Measurements from ENCODE around the gene SLC5A10. TPM values are rescaled to one million over a fixed set of nuclear protein-coding genes. Genes with fewer than 3 reads are reported as not detected.

The SLC5A10 gene
- polyA plus RNA-seq, 1 donor (not counting 4 experiments of a cell fraction or from before 2014, with no cell fraction given), result not detected

GRCh38 chr17:18958611-18959010 lies 6.6 kb downstream of the SLC5A10 start:
- Histone ChIP-seq H3K4me3 (ENCODE audit: control insufficient read depth in 2 of 3, extremely low read depth in 1 of 3, insufficient read depth in 2 of 3, low read depth in 1 of 3, low read length in 3 of 3) (no peak overlapping the region), H3K79me2 (ENCODE audit: control insufficient read depth, insufficient read depth, low read length) (no peaks in the 10 kb centered on the region), H4K20me1 (ENCODE audit: control insufficient read depth, extremely low read depth, insufficient read depth, low read length) (no peaks in the 10 kb centered on the region), H3K9me1 (ENCODE audit: control insufficient read depth, extremely low read depth, insufficient read depth, low read length) (no peaks in the 10 kb centered on the region), H3K36me3 (ENCODE audit: control insufficient read depth in 2 of 2, extremely low read depth in 1 of 2, insufficient read depth in 2 of 2, low read length in 2 of 2) (no peaks in the 10 kb centered on the region), H3K4me1 (ENCODE audit: control insufficient read depth, extremely low read depth, insufficient read depth, low read length) (peaks cover 9% of the 10 kb centered on the region), H2AFZ (ENCODE audit: control insufficient read depth, low read length) (no peak overlapping the region), H3K9ac (ENCODE audit: control insufficient read depth, extremely low read depth, insufficient read depth, low read length) (no peak overlapping the region), H3K27me3 (ENCODE audit: control insufficient read depth, extremely low read depth, insufficient read depth, low read length) (no peaks in the 10 kb centered on the region), H3K27ac (ENCODE audit: control insufficient read depth, insufficient read depth, low read length) (no peak overlapping the region), H3K9me3 (ENCODE audit: control insufficient read depth, low read depth, low read length) (no peaks in the 10 kb centered on the region), H3K4me2 (ENCODE audit: control insufficient read depth, extremely low read depth, insufficient read depth, low read depth, low read length) (no peak overlapping the region)
- DNase-seq (ENCODE audit: low read depth, low spot score) (no peak), FAIRE-seq (no peak)
- TF ChIP-seq CTCF (optimal IDR thresholded peaks at IDR 0.05 in 1 of 3, IDR thresholded peaks at IDR 0.05 in 1 of 3, conservative IDR thresholded peaks at IDR 0.05 in 1 of 3; ENCODE audit: extremely low read depth in 1 of 3, insufficient read depth in 2 of 3, low read length in 3 of 3) (no peak), EZH2 (IDR thresholded peaks at IDR 0.05; ENCODE audit: low read length) (no peak)
- dilution Hi-C loops (cut with MboI; ENCODE audit: extremely low pct_ligation_motif_present, low sequenced_read_pairs), result no loop called here

GRCh38 chr17:18959071-18959844 lies 7.3 kb downstream of the SLC5A10 start:
- Histone ChIP-seq H3K9ac (ENCODE audit: control insufficient read depth, extremely low read depth, insufficient read depth, low read length) (no peak overlapping the region), H3K4me3 (ENCODE audit: control insufficient read depth in 2 of 3, extremely low read depth in 1 of 3, insufficient read depth in 2 of 3, low read depth in 1 of 3, low read length in 3 of 3) (no peak overlapping the region), H3K4me2 (ENCODE audit: control insufficient read depth, extremely low read depth, insufficient read depth, low read depth, low read length) (no peak overlapping the region), H2AFZ (ENCODE audit: control insufficient read depth, low read length) (no peak overlapping the region), H3K27me3 (ENCODE audit: control insufficient read depth, extremely low read depth, insufficient read depth, low read length) (no peaks in the 10 kb centered on the region), H3K79me2 (ENCODE audit: control insufficient read depth, insufficient read depth, low read length) (no peaks in the 10 kb centered on the region), H3K4me1 (ENCODE audit: control insufficient read depth, extremely low read depth, insufficient read depth, low read length) (peaks cover 12% of the 10 kb centered on the region), H4K20me1 (ENCODE audit: control insufficient read depth, extremely low read depth, insufficient read depth, low read length) (no peaks in the 10 kb centered on the region), H3K9me1 (ENCODE audit: control insufficient read depth, extremely low read depth, insufficient read depth, low read length) (no peaks in the 10 kb centered on the region), H3K27ac (ENCODE audit: control insufficient read depth, insufficient read depth, low read length) (no peak overlapping the region), H3K36me3 (ENCODE audit: control insufficient read depth in 2 of 2, extremely low read depth in 1 of 2, insufficient read depth in 2 of 2, low read length in 2 of 2) (no peaks in the 10 kb centered on the region), H3K9me3 (ENCODE audit: control insufficient read depth, low read depth, low read length) (no peaks in the 10 kb centered on the region)
- no peak for TF ChIP-seq CTCF (optimal IDR thresholded peaks at IDR 0.05 in 1 of 3, IDR thresholded peaks at IDR 0.05 in 1 of 3, conservative IDR thresholded peaks at IDR 0.05 in 1 of 3; ENCODE audit: extremely low read depth in 1 of 3, insufficient read depth in 2 of 3, low read length in 3 of 3)
- TF ChIP-seq EZH2 (IDR thresholded peaks at IDR 0.05; ENCODE audit: low read length), result no peak
- no peak for FAIRE-seq
- dilution Hi-C loops (cut with MboI; ENCODE audit: extremely low pct_ligation_motif_present, low sequenced_read_pairs), result no loop called here
- DNase-seq (ENCODE audit: low read depth, low spot score), result no peak

Data from keratinocyte (primary cell).